SU-DHL-6 (cell line): Measurements from ENCODE around the gene ESF1.
"Not testable (repeated sequence)": the region's sequence is repeated elsewhere in the genome, so short reads cannot be mapped to it uniquely, and the experiment has no call there.

Experiments used
- H2AFZ ChIP-seq: fragments of 200-600 bp; sonication (generic); 2 replicates; pipeline ENCODE4 v1.6.1; 2014; ENCODE audit warnings: low read depth, mild to moderate bottlenecking, moderate library complexity, mixed read lengths, antibody characterized with exemption, low read length; ENCODE audit not compliant: severe bottlenecking
- H3F3A ChIP-seq: fragments of 200-600 bp; shearing (Covaris generic); 2 replicates; pipeline ENCODE4 v1.6.0; 2016; ENCODE audit warnings: antibody characterized with exemption, mild to moderate bottlenecking; ENCODE audit not compliant: insufficient read depth
- H3K27ac ChIP-seq: fragments of 200-600 bp; sonication (generic); 2 replicates; pipeline ENCODE4 v1.5.1; 2016; ENCODE audit warnings: low read depth, mild to moderate bottlenecking, low read length, moderate library complexity, mixed read lengths
- H3K27me3 ChIP-seq: fragments of 200-600 bp; sonication (generic), shearing (Covaris generic); 2 replicates; pipeline ENCODE4 v1.6.0; 2014; ENCODE audit warnings: mild to moderate bottlenecking, low read length
- H3K36me3 ChIP-seq: fragments of 200-600 bp; sonication (generic); 2 replicates; pipeline ENCODE4 v1.6.1; 2014; ENCODE audit warnings: mild to moderate bottlenecking, low read length, mixed read lengths
- H3K4me2 ChIP-seq: fragments of 300-600, 200-600 bp; shearing (Covaris generic), sonication (generic); 2 replicates; pipeline ENCODE4 v1.6.0; 2014; ENCODE audit warnings: low read length, low read depth, mild to moderate bottlenecking; ENCODE audit not compliant: poor library complexity, severe bottlenecking
- H3K4me3 ChIP-seq: fragments of 200-600 bp; sonication (generic); 2 replicates; pipeline ENCODE4 v1.5.1; 2014; ENCODE audit warnings: antibody characterized with exemption, low read length, mild to moderate bottlenecking, mixed read lengths; ENCODE audit not compliant: insufficient read depth, poor library complexity, severe bottlenecking
- H3K79me2 ChIP-seq: fragments of 200-600 bp; sonication (generic); 2 replicates; pipeline ENCODE4 v1.6.1; 2014; ENCODE audit warnings: mild to moderate bottlenecking, low read length, moderate library complexity; ENCODE audit not compliant: insufficient read depth
- H3K9ac ChIP-seq: fragments of 200-600 bp; sonication (generic); 2 replicates; pipeline ENCODE4 v1.7.0; 2014; ENCODE audit warnings: mild to moderate bottlenecking, low read length
- H3K9me2 ChIP-seq: fragments of 200-600 bp; sonication (generic); replicated peaks from 2 replicates; pipeline ENCODE4 v1.6.1; 2014; ENCODE audit warnings: low read length; ENCODE audit not compliant: insufficient read depth
- H3K9me3 ChIP-seq: fragments of 200-600 bp; sonication (generic); 2 replicates; pipeline ENCODE4 v1.6.1; 2014; ENCODE audit warnings: low read length, mixed read lengths; ENCODE audit not compliant: insufficient read depth
- H4K20me1 ChIP-seq: fragments of 200-600 bp; sonication (generic); 2 replicates; pipeline ENCODE4 v1.6.1; 2014; ENCODE audit warnings: low read depth, mild to moderate bottlenecking, antibody characterized with exemption, low read length, moderate library complexity, mixed read lengths
- EZH2phosphoT487 ChIP-seq: fragments of 200-600 bp; sonication (generic), shearing (Covaris generic); conservative IDR thresholded peaks from 2 replicates; pipeline ENCODE4 v1.6.1; 2018; ENCODE audit warnings: mild to moderate bottlenecking, antibody characterized with exemption, low read length, moderate library complexity, mixed read lengths
- TF ChIP-seq, protein P1 (sequence below): fragments of 200-600 bp; sonication (generic); IDR thresholded peaks from one replicate; pipeline ENCODE4 v1.5.1; 2017; ENCODE audit warnings: antibody characterized with exemption, mild to moderate bottlenecking, low read length, moderate library complexity; ENCODE audit not compliant: insufficient read depth, poor library complexity, severe bottlenecking

Gene ESF1

DNA sequence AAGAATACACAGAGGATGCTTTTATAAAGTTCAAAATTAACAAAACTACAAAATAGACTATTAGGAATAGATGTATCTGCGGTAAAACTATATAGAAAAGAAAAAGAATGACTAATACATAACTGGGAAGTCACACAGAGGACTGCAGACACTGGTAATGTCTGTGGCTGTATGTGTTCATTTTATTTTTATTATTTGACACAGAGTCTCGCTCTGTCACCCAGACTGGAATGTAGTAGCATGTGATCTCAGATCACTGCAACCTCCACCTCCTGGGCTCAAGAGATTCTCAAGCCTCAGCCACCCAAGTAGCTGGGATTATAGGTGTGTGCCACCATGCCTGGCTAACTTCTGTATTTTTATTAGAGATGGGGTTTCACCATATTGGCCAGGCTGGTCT is 38.9 kb downstream of the ESF1 start:
- no peaks in the 10 kb centered on the region for H4K20me1 ChIP-seq
- peaks cover 4% of the 10 kb centered on the region; the same call in 1 of the 2 replicates for H3K9me3 ChIP-seq
- peaks cover 3% of the 10 kb centered on the region; the same call in 1 of the 2 replicates for H3K36me3 ChIP-seq
- no peaks in the 10 kb centered on the region for H3K9me2 ChIP-seq
- no peak for TF ChIP-seq EZH2phosphoT487
- TF ChIP-seq, protein P1, sequence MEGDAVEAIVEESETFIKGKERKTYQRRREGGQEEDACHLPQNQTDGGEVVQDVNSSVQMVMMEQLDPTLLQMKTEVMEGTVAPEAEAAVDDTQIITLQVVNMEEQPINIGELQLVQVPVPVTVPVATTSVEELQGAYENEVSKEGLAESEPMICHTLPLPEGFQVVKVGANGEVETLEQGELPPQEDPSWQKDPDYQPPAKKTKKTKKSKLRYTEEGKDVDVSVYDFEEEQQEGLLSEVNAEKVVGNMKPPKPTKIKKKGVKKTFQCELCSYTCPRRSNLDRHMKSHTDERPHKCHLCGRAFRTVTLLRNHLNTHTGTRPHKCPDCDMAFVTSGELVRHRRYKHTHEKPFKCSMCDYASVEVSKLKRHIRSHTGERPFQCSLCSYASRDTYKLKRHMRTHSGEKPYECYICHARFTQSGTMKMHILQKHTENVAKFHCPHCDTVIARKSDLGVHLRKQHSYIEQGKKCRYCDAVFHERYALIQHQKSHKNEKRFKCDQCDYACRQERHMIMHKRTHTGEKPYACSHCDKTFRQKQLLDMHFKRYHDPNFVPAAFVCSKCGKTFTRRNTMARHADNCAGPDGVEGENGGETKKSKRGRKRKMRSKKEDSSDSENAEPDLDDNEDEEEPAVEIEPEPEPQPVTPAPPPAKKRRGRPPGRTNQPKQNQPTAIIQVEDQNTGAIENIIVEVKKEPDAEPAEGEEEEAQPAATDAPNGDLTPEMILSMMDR: no peak
- no peak overlapping the region for H3K4me2 ChIP-seq
- H3K27ac ChIP-seq: no peak overlapping the region
- no peaks in the 10 kb centered on the region for H3K27me3 ChIP-seq
- no peak overlapping the region for H3K4me3 ChIP-seq
- H3F3A ChIP-seq: no peaks in the 10 kb centered on the region
- H3K9ac ChIP-seq: no peak overlapping the region
- H2AFZ ChIP-seq: no peak overlapping the region
- no peaks in the 10 kb centered on the region for H3K79me2 ChIP-seq

DNA sequence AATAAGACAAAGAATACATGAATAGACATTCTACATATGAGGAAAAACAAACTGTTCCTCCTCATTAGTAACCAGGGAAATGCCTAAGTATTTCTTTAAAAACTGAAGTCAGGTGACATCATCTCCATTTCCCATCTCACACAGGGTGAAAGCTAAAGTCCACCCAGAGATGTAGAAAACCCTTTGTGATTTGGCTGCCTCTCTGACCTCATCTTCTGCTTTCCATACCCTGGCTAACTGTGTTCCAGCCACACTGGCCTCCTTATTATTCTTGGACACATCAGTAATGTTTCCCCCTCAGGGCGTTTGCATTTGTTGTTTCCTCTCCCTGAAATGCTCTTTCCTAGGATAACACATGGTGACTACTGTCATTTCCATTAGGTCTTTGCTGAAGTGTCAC is 40.4 kb downstream of the ESF1 start:
- H3K9me2 ChIP-seq: no peaks in the 10 kb centered on the region
- no peak for TF ChIP-seq EZH2phosphoT487
- H3K9me3 ChIP-seq: peaks cover 10% of the 10 kb centered on the region; the same call in 1 of the 2 replicates
- no peaks in the 10 kb centered on the region for H4K20me1 ChIP-seq
- H2AFZ ChIP-seq: no peak overlapping the region
- no peak overlapping the region for H3K9ac ChIP-seq
- H3K27ac ChIP-seq: no peak overlapping the region
- no peaks in the 10 kb centered on the region for H3F3A ChIP-seq
- H3K79me2 ChIP-seq: no peaks in the 10 kb centered on the region
- H3K36me3 ChIP-seq: peaks cover 9% of the 10 kb centered on the region; the same call in 1 of the 2 replicates
- no peaks in the 10 kb centered on the region for H3K27me3 ChIP-seq
- no peak overlapping the region for H3K4me2 ChIP-seq
- no peak overlapping the region for H3K4me3 ChIP-seq

DNA sequence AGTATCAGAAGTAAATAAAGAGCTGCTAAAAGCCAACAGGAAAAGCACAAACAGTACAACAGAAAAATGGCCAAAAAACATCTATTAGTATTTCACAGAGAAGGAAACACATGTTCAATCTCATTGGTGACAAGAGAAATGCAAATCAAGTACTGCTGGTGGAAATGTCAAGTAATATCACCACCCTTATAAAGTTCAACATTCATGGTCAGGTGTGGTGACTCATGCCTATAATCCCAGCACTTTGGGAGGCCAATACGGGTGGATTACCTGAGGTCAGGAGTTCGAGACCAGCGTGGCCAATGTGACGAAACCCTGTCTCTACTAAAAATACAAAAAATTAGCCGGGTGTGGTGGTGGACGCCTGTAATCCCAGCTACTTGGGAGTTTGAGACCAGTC is 42.8 kb downstream of the ESF1 start:
- Histone ChIP-seq H3K36me3 (peaks cover 9% of the 10 kb centered on the region; the same call in 1 of the 2 replicates), H3K9ac (no peak overlapping the region), H3F3A (no peaks in the 10 kb centered on the region), H3K79me2 (no peaks in the 10 kb centered on the region), H3K9me3 (peaks cover 10% of the 10 kb centered on the region; the same call in 1 of the 2 replicates), H3K4me2 (no peak overlapping the region), H3K9me2 (no peaks in the 10 kb centered on the region), H2AFZ (no peak overlapping the region), H4K20me1 (no peaks in the 10 kb centered on the region), H3K4me3 (no peak overlapping the region), H3K27ac (no peak overlapping the region), H3K27me3 (no peaks in the 10 kb centered on the region)
- TF ChIP-seq EZH2phosphoT487: no peak
- TF ChIP-seq, protein P1: no peak

DNA sequence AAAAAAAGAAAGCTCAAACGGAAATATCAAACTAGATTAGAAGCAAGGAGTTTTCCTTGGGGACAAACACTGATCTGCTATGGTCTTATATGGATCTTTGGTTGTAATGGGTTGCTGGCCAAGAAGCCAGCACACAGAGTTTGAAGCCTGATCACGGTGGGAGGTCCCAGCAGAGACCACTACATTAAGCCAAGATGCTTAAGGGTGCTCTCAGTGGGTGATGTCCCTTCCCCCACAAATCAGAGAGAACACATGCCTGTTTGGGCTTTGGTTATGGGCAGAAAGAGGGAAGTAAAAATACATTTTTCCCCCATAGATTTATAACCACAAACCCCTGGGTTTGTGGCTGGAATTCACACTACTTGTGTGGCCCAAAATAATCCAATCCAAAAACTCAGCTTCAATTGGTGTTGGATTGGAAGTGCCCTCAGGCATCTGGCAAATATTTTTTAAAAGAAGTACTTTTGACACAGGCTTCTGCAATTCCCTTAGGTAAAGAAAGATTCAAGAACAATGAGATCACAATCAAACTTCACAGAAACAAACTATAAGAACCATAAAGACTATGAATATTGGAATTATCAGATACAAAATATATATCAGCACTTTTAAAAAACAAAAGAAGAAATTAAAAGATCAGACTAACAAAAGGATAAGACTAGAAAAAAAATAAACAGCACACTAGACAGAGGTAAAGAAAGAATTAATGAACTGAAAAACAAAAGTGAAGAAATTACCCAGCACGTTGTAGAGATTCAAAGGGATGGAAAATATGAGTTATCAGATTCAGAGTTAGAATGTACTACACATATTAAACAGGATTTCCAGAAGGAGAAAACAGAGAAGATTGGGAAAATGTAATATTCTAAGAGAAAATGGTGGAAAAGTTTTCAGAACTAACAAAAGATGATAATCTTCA is 44.7 kb downstream of the ESF1 start:
- H3K4me2 ChIP-seq: no peak overlapping the region
- H3K36me3 ChIP-seq: peaks cover 9% of the 10 kb centered on the region; the same call in 1 of the 2 replicates
- H3K9me2 ChIP-seq: no peaks in the 10 kb centered on the region
- peaks cover 10% of the 10 kb centered on the region; the same call in 1 of the 2 replicates for H3K9me3 ChIP-seq
- no peaks in the 10 kb centered on the region for H4K20me1 ChIP-seq
- H2AFZ ChIP-seq: no peak overlapping the region
- no peak for TF ChIP-seq EZH2phosphoT487
- TF ChIP-seq, protein P1: no peak
- no peaks in the 10 kb centered on the region for H3F3A ChIP-seq
- H3K9ac ChIP-seq: no peak overlapping the region
- H3K79me2 ChIP-seq: no peaks in the 10 kb centered on the region
- H3K27me3 ChIP-seq: no peaks in the 10 kb centered on the region
- no peak overlapping the region for H3K27ac ChIP-seq
- H3K4me3 ChIP-seq: no peak overlapping the region

DNA sequence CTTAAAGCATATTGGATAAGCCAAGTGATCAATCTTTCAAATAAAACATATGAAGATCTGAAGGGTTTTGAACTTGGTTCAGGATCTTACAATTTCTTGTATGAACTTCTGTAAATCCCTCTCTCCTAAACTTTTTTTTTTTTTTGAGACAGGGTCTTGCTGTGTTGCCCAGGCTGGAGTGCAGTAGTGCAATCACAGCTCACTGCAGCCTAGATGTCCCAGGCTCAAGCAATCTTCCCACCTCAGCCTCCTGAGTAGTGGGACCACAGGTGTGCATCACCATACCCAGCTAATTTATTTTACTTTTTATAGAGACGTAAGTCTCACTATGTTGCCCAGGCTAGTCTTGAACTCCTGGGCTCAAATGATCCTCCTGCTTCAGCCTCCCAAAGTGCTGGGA is 46.5 kb downstream of the ESF1 start:
- H3K4me2 ChIP-seq, H2AFZ ChIP-seq, H3K27ac ChIP-seq, H3F3A ChIP-seq, H3K27me3 ChIP-seq, H3K36me3 ChIP-seq, H3K79me2 ChIP-seq, H4K20me1 ChIP-seq, H3K9me2 ChIP-seq, H3K4me3 ChIP-seq, H3K9ac ChIP-seq: not testable (repeated sequence)
- peaks cover 10% of the 10 kb centered on the region; the same call in 1 of the 2 replicates for H3K9me3 ChIP-seq
